Hepatocyte (in vitro differentiated cells): Measurements from ENCODE around the gene CHRNA4. TPM values are rescaled to one million over a fixed set of nuclear protein-coding genes. Genes with fewer than 3 reads are reported as not detected.

Source experiments
- DNase-seq: peaks from one replicate; pipeline ENCODE4 v3.0.0-alpha.2; 2016; ENCODE audit warnings: low spot score
- H2AFZ ChIP-seq: fragments of 200-600 bp; sonication (generic); 2 replicates; pipeline ENCODE4 v1.6.0; 2016; ENCODE audit warnings: antibody characterized with exemption, mild to moderate bottlenecking
- H3K27ac ChIP-seq: fragments of 200-600 bp; sonication (generic); 2 replicates; pipeline ENCODE4 v1.5.1; 2016; ENCODE audit warnings: mild to moderate bottlenecking
- H3K27me3 ChIP-seq: fragments of 200-600 bp; sonication (generic); 2 replicates; pipeline ENCODE4 v1.6.1; 2016
- H3K36me3 ChIP-seq: fragments of 200-600 bp; sonication (generic); replicated peaks from 2 replicates; pipeline ENCODE4 v1.5.1; 2016; ENCODE audit warnings: low read depth; ENCODE audit not compliant: insufficient read depth
- H3K4me1 ChIP-seq: fragments of 200-600 bp; sonication (generic); 2 replicates; pipeline ENCODE4 v1.5.1; 2016; ENCODE audit warnings: mild to moderate bottlenecking, moderate library complexity; ENCODE audit not compliant: insufficient read depth
- H3K4me2 ChIP-seq: fragments of 200-600 bp; sonication (generic); 2 replicates; pipeline ENCODE4 v1.6.0; 2016
- H3K4me3 ChIP-seq: fragments of 200-600 bp; sonication (generic); 2 replicates; pipeline ENCODE4 v1.5.1; 2016; ENCODE audit warnings: mild to moderate bottlenecking
- H3K79me2 ChIP-seq: fragments of 200-600 bp; sonication (generic); 2 replicates; pipeline ENCODE4 v1.6.0; 2017; ENCODE audit warnings: mild to moderate bottlenecking
- H3K9me2 ChIP-seq: fragments of 200-600 bp; sonication (generic); replicated peaks from 2 replicates; pipeline ENCODE4 v1.6.0; 2017; ENCODE audit warnings: mild to moderate bottlenecking; ENCODE audit not compliant: insufficient read depth
- H3K9me3 ChIP-seq: fragments of 200-600 bp; sonication (generic); 2 replicates; pipeline ENCODE4 v1.5.1; 2016; ENCODE audit warnings: low read depth, mild to moderate bottlenecking
- H4K20me1 ChIP-seq: fragments of 200-600 bp; sonication (generic); 2 replicates; pipeline ENCODE4 v1.6.0; 2016; ENCODE audit warnings: mild to moderate bottlenecking; ENCODE audit not compliant: insufficient read depth, poor library complexity, severe bottlenecking
- EZH2 ChIP-seq: fragments of 200-600 bp; sonication (generic); IDR thresholded peaks from 2 replicates; pipeline ENCODE4 v1.6.1; 2016; ENCODE audit warnings: antibody characterized with exemption, mild to moderate bottlenecking, borderline replicate concordance
- EZH2phosphoT487 ChIP-seq: fragments of 200-600 bp; sonication (generic); IDR thresholded peaks from one replicate; pipeline ENCODE4 v1.6.1; 2018; ENCODE audit warnings: antibody characterized with exemption, mild to moderate bottlenecking, low read depth, moderate library complexity; ENCODE audit not compliant: unreplicated experiment, severe bottlenecking
- WGBS: methylation state at CpG from one replicate; pipeline ENCODE4 v1.1.6; 2016; ENCODE audit warnings: low lambda C conversion rate; ENCODE audit errors: missing lambda C conversion rate; 5-methylcytosine and 5-hydroxymethylcytosine counted together
- polyA plus RNA-seq: library from polyadenylated mRNA; unstranded; fragments of >200 nt; fragmentation: Nextera tagmentation; extraction: Ambion mirVana; gene quantifications from 2 replicates; pipeline ENCODE4 v1.2.1, GENCODE V29; 2016
- total RNA-seq: library from RNA; depleted of rRNA; stranded (reverse); fragments of >200 nt; gene quantifications from 2 replicates; pipeline ENCODE4 v1.2.3, GENCODE V29; 2014
- TF ChIP-seq, protein P1 (sequence below): fragments of 200-600 bp; sonication (generic); IDR thresholded peaks from 2 replicates; pipeline ENCODE4 v1.5.1; 2016; ENCODE audit warnings: antibody characterized with exemption, mild to moderate bottlenecking; ENCODE audit not compliant: poor library complexity

The CHRNA4 gene
- total and polyA plus RNA-seq, 2 experiments from 2014 or later = 0.25 TPM; not detected in 1

GRCh38 chr20:63396300-63396699 is 35.2 kb upstream of the CHRNA4 start:
- DNase-seq = no peak
- 92% methylated on average over 12 of the region's 12 CpGs for WGBS
- Histone ChIP-seq H2AFZ (no peak overlapping the region), H3K9me3 (no peaks in the 10 kb centered on the region), H4K20me1 (no peaks in the 10 kb centered on the region), H3K4me3 (no peak overlapping the region), H3K4me1 (no peaks in the 10 kb centered on the region), H3K27me3 (no peaks in the 10 kb centered on the region), H3K36me3 (no peaks in the 10 kb centered on the region), H3K27ac (no peak overlapping the region), H3K79me2 (no peaks in the 10 kb centered on the region), H3K4me2 (no peak overlapping the region), H3K9me2 (no peaks in the 10 kb centered on the region)
- TF ChIP-seq, protein P1, sequence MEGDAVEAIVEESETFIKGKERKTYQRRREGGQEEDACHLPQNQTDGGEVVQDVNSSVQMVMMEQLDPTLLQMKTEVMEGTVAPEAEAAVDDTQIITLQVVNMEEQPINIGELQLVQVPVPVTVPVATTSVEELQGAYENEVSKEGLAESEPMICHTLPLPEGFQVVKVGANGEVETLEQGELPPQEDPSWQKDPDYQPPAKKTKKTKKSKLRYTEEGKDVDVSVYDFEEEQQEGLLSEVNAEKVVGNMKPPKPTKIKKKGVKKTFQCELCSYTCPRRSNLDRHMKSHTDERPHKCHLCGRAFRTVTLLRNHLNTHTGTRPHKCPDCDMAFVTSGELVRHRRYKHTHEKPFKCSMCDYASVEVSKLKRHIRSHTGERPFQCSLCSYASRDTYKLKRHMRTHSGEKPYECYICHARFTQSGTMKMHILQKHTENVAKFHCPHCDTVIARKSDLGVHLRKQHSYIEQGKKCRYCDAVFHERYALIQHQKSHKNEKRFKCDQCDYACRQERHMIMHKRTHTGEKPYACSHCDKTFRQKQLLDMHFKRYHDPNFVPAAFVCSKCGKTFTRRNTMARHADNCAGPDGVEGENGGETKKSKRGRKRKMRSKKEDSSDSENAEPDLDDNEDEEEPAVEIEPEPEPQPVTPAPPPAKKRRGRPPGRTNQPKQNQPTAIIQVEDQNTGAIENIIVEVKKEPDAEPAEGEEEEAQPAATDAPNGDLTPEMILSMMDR = no peak
- TF ChIP-seq EZH2 (no peak), EZH2phosphoT487 (no peak)

- Histone ChIP-seq H3K27ac (no peak overlapping the region), H3K27me3 (no peaks in the 10 kb centered on the region), H3K4me1 (no peaks in the 10 kb centered on the region), H3K9me3 (no peaks in the 10 kb centered on the region), H3K9me2 (no peaks in the 10 kb centered on the region), H4K20me1 (no peaks in the 10 kb centered on the region), H3K79me2 (no peaks in the 10 kb centered on the region), H3K4me2 (no peak overlapping the region), H3K4me3 (no peak overlapping the region), H3K36me3 (no peaks in the 10 kb centered on the region), H2AFZ (no peak overlapping the region)
- TF ChIP-seq EZH2 = no peak
- TF ChIP-seq, protein P1 = no peak
- no peak for TF ChIP-seq EZH2phosphoT487
- DNase-seq = no peak
- 83% methylated on average over 11 of the region's 14 CpGs for whole genome bisulfite sequencing
These were observed 34.6 kb upstream of the CHRNA4 start for GRCh38 chr20:63395723-63396122.

DNA sequence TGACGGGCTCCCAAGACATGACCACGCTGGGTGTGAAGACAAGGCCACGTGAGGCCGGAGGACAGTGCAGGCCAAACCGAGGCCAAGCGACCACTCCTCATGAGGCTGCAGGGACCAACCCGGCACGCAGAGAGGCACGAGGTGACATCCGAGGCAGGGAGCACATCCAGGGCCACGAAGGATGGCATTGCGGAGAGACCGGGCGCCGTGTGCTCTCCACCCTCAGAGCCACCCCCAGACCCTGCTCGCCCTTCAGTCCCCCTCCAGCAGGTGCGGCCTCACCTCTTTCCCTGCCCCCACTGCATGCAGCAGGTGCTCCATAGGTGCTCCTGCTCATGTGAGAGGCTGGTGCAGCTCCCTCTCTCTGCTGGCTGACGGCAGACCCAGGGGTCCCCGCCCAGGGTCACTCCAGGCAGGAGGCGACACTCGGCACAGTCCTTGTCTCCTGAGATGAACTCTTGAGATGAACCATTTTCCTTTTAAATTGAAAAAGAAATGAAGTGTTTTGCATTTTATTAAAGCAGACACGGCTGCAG is 33.8 kb upstream of the CHRNA4 start:
- no peak overlapping the region for H3K27ac ChIP-seq
- TF ChIP-seq EZH2phosphoT487 (no peak), EZH2 (no peak)
- TF ChIP-seq, protein P1 = no peak
- no peaks in the 10 kb centered on the region for H4K20me1 ChIP-seq
- H2AFZ ChIP-seq = no peak overlapping the region
- no peaks in the 10 kb centered on the region for H3K27me3 ChIP-seq
- no peaks in the 10 kb centered on the region for H3K36me3 ChIP-seq
- H3K4me2 ChIP-seq = no peak overlapping the region
- no peak for DNase-seq
- no peaks in the 10 kb centered on the region for H3K4me1 ChIP-seq
- H3K9me3 ChIP-seq = no peaks in the 10 kb centered on the region
- H3K79me2 ChIP-seq = no peaks in the 10 kb centered on the region
- H3K4me3 ChIP-seq = no peak overlapping the region
- 91% methylated on average over 19 of the region's 22 CpGs for WGBS
- H3K9me2 ChIP-seq = no peaks in the 10 kb centered on the region
